Measurements from ENCODE around the gene SUCO.
"Not testable (repeated sequence)": the region's sequence is repeated elsewhere in the genome, so short reads cannot be mapped to it uniquely, and the experiment has no call there.

SUCO gene

GRCh38 chr1:172567720-172568119, 34.8 kb downstream of the SUCO start:
- H3K27me3 Mint-ChIP-seq, result no peaks in the 10 kb centered on the region
- no peak overlapping the region for H3K27ac Mint-ChIP-seq
- no peak overlapping the region for H3K4me3 Mint-ChIP-seq
- H3K4me1 Mint-ChIP-seq (ENCODE audit: low read depth), result peaks cover 5% of the 10 kb centered on the region
- H3K36me3 Mint-ChIP-seq, result peaks cover 20% of the 10 kb centered on the region
- H3K9me3 Mint-ChIP-seq (ENCODE audit: low read depth), result peaks cover 5% of the 10 kb centered on the region

DNA sequence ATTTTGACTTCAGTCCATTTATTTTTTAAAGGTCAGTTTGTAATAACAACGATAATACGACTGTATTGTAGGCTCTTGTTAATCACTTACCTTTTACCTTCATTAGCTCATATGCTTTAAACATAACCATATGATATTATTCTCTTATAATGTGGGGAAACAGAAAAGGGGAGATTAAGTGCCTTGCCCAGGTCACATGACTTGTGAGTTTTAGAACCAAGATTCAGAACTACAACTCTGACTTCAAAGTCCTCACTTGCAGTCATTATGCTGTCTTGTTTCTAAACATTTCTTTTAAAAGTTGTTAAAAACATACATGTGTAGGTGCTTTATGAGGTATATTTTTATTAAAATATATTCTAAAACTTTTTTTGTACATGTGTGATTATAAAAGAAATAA, 41.1 kb downstream of the SUCO start:
- H3K4me3 Mint-ChIP-seq, result no peak overlapping the region

DNA sequence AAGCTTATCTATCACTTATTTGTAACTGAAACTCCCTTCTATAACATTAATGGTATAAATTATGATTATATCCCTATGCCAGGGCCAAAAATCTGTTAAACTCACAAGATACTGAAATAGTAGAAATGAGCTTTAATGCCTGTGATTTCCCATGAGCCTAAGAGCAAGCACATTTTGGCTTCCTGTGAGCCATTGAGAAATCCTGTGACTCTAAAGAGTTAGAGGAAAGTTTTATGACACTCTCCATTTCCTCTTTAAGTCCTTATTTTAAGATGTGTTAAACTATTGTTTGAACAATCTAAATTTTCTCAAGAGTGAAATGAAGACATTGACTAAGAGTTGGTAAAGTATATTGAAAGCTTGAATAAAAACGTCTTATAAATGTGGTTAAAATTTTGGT, 45.6 kb downstream of the SUCO start:
- peaks cover 14% of the 10 kb centered on the region for H3K36me3 Mint-ChIP-seq
- H3K27ac Mint-ChIP-seq, result no peak overlapping the region
- no peak overlapping the region for H3K4me3 Mint-ChIP-seq
- H3K27me3 Mint-ChIP-seq, result no peaks in the 10 kb centered on the region
- peaks cover 3% of the 10 kb centered on the region for H3K4me1 Mint-ChIP-seq (ENCODE audit: low read depth)
- H3K9me3 Mint-ChIP-seq (ENCODE audit: low read depth), result no peaks in the 10 kb centered on the region

More for the DNA sequence above, 41.1 kb downstream of the SUCO start:
- H3K27me3 Mint-ChIP-seq, result no peaks in the 10 kb centered on the region
- peaks cover 14% of the 10 kb centered on the region for H3K36me3 Mint-ChIP-seq
- peaks cover 5% of the 10 kb centered on the region for H3K9me3 Mint-ChIP-seq (ENCODE audit: low read depth)
- H3K4me1 Mint-ChIP-seq (ENCODE audit: low read depth), result no peaks in the 10 kb centered on the region
- no peak overlapping the region for H3K27ac Mint-ChIP-seq

- Mint-ChIP-seq H3K4me3 (no peak overlapping the region), H3K27ac (no peak overlapping the region), H3K4me1 (ENCODE audit: low read depth) (peaks cover 3% of the 10 kb centered on the region), H3K9me3 (ENCODE audit: low read depth) (no peaks in the 10 kb centered on the region), H3K27me3 (no peaks in the 10 kb centered on the region), H3K36me3 (peaks cover 9% of the 10 kb centered on the region)
Measured at GRCh38 chr1:172581273-172581672, 48.3 kb downstream of the SUCO start.

DNA sequence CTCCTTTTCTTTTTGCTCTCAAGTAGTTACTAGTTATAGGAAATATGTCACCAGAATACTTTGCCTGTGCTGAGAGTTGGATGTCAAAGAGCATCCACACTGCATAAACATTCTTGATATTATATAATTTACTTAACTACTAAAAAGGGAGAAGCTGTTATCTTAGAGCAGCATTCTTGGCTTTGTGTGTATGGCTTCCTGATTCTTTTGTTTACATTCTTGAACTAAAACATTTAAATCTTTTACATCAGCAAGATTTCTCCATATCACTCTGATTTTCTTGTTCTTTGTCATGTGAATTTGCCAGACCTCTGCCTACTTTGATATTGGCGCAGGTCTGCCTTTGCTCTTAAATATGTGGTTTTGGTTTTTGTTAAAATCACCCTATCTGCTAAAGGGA, 48.8 kb downstream of the SUCO start:
- H3K36me3 Mint-ChIP-seq, result peaks cover 9% of the 10 kb centered on the region
- H3K4me1 Mint-ChIP-seq (ENCODE audit: low read depth), result peaks cover 3% of the 10 kb centered on the region
- no peaks in the 10 kb centered on the region for H3K9me3 Mint-ChIP-seq (ENCODE audit: low read depth)
- H3K4me3 Mint-ChIP-seq, result no peak overlapping the region
- H3K27ac Mint-ChIP-seq, result no peak overlapping the region
- no peaks in the 10 kb centered on the region for H3K27me3 Mint-ChIP-seq

DNA sequence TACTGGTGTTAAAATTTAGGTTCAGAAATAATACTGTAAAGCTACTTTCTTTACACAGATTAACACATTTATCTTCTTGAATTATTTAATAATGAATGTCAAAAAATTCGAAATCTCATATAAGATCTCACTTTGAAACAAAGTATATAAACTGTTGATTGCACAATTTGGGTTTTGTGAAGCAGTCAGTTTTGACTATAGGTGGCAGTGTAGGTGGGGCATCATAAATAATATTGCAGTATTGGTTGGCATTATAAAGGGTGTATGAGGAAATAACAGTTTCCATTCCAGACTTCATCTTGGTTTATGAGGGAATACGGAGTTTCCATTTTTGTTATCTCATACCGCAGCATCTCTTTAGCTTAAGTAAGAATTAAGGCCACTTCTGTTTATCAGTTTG, 49.9 kb downstream of the SUCO start:
- Mint-ChIP-seq H3K4me3 (no peak overlapping the region), H3K36me3 (peaks cover 11% of the 10 kb centered on the region), H3K9me3 (ENCODE audit: low read depth) (no peaks in the 10 kb centered on the region), H3K27me3 (no peaks in the 10 kb centered on the region), H3K27ac (no peak overlapping the region), H3K4me1 (ENCODE audit: low read depth) (peaks cover 3% of the 10 kb centered on the region)

DNA sequence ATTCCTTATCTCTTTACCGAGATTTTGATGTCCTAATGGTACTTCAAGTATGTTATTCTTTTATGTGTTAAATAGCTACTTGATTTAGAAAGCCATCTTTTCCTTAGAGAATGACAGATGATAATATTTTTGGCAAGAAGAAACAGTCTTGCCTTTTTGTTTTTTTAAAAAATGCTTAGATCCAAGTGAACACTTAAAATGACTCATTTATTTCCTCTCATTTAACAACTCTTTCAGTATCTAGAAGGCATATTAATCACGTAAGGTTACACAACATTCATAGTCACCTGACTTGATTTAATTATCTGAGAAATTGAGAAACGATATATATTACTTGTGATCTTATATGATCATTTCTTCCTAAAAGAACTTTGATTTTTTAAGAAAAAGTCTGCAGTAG, 52.4 kb downstream of the SUCO start:
- Mint-ChIP-seq H3K4me1 (ENCODE audit: low read depth) (peaks cover 12% of the 10 kb centered on the region), H3K9me3 (ENCODE audit: low read depth) (no peaks in the 10 kb centered on the region), H3K4me3 (no peak overlapping the region), H3K27me3 (no peaks in the 10 kb centered on the region), H3K27ac (no peak overlapping the region), H3K36me3 (peaks cover 17% of the 10 kb centered on the region)

DNA sequence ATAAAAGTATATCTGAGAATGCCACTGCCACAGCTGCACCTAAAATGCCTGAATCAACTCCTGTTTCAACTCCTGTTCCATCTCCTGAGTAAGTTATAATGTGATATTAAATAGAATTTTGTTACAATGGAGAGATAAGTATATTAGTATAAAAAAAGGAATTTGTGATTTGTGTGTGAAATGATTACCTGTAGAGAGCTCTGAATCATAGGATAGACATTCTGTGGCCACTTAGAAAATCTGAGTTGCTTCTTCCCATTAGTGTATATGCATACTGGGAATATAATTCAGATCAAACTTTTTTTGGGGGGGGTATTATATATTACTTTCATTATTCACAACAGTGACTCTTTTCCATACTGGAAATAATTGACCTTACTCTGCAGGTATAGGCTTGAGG, 52.9 kb downstream of the SUCO start:
- no peaks in the 10 kb centered on the region for H3K27me3 Mint-ChIP-seq
- peaks cover 12% of the 10 kb centered on the region for H3K4me1 Mint-ChIP-seq (ENCODE audit: low read depth)
- no peak overlapping the region for H3K4me3 Mint-ChIP-seq
- H3K9me3 Mint-ChIP-seq (ENCODE audit: low read depth), result no peaks in the 10 kb centered on the region
- H3K27ac Mint-ChIP-seq, result no peak overlapping the region
- peaks cover 22% of the 10 kb centered on the region for H3K36me3 Mint-ChIP-seq

DNA sequence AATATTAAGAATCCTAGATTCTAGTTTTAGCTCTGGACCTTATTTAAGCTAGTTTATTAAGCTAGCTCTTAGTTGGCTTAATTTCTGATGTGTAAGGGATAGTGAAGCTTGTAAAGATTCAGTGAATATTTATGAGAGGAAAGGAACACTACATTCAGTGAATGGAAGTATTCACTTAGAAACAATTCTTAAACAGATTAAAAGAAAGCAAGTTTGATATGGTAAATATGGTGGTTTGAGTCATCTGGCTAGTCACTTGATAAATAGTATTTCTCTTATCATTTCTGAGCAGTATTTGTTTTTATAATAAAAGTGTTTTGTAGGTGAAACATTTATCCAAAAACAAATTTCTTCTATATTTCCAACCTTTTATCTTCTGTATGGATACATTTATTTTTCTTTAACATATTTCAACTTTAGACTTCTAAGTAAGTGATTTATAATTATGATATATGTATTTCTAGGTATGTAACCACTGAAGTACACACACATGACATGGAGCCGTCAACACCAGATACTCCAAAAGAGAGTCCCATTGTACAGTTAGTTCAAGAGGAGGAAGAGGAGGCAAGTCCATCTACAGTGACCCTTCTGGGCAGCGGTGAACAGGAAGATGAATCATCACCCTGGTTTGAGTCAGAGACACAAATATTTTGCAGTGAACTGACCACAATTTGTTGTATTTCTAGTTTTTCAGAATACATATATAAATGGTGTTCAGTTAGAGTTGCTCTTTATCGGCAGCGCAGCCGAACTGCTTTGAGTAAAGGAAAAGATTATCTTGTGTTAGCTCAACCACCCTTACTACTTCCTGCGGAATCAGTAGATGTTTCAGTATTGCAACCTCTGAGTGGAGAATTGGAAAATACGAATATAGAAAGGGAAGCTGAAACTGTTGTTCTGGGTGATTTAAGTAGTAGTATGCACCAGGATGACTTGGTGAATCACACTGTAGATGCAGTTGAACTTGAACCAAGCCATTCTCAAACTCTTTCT, 55.6 kb downstream of the SUCO start:
- H3K27me3 Mint-ChIP-seq, result no peaks in the 10 kb centered on the region
- H3K36me3 Mint-ChIP-seq, result peaks cover 40% of the 10 kb centered on the region
- peak overlapping the region; percentile 72 for H3K27ac Mint-ChIP-seq
- no peak overlapping the region for H3K4me3 Mint-ChIP-seq
- H3K4me1 Mint-ChIP-seq (ENCODE audit: low read depth), result peaks cover 14% of the 10 kb centered on the region
- H3K9me3 Mint-ChIP-seq (ENCODE audit: low read depth), result no peaks in the 10 kb centered on the region

DNA sequence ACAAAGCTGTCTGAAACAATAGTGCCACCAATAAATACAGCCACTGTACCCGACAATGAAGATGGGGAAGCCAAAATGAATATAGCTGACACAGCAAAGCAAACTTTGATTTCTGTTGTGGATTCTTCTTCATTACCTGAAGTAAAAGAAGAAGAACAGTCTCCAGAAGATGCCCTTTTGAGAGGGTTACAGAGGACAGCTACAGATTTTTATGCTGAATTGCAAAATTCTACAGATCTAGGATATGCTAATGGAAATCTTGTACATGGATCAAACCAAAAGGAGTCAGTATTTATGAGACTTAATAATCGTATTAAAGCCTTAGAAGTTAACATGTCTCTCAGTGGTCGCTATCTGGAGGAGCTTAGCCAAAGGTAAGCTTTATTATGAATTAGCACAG, 56.6 kb downstream of the SUCO start:
- Mint-ChIP-seq H3K9me3 (ENCODE audit: low read depth) (no peaks in the 10 kb centered on the region), H3K4me1 (ENCODE audit: low read depth) (peaks cover 16% of the 10 kb centered on the region), H3K27ac (no peak overlapping the region), H3K4me3 (no peak overlapping the region), H3K36me3 (peaks cover 46% of the 10 kb centered on the region), H3K27me3 (no peaks in the 10 kb centered on the region)

DNA sequence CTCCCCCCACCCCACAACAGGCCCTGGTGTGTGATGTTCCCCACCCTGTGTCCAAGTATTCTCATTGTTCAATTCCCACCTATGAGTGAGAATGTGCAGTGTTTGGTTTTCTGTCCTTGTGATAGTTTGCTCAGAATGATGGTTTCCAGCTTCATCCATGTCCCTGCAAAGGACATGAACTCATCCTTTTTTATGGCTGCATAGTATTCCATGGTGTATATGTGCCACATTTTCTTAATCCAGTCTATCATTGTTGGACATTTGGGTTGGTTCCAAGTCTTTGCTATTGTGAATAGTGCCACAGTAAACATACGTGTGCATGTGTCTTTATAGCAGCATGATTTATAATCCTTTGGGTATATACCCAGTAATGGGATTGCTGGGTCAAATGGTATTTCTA, 58.5 kb downstream of the SUCO start:
- H3K9me3 Mint-ChIP-seq (ENCODE audit: low read depth); H3K27ac Mint-ChIP-seq; H3K4me3 Mint-ChIP-seq; H3K27me3 Mint-ChIP-seq: not testable (repeated sequence)
- peaks cover 53% of the 10 kb centered on the region for H3K36me3 Mint-ChIP-seq
- H3K4me1 Mint-ChIP-seq (ENCODE audit: low read depth), result peaks cover 20% of the 10 kb centered on the region

- Mint-ChIP-seq H3K36me3 (peaks cover 43% of the 10 kb centered on the region), H3K4me1 (ENCODE audit: low read depth) (peaks cover 11% of the 10 kb centered on the region)
- not testable (repeated sequence) for H3K4me3 Mint-ChIP-seq; H3K27me3 Mint-ChIP-seq; H3K27ac Mint-ChIP-seq; H3K9me3 Mint-ChIP-seq (ENCODE audit: low read depth)
Measured at GRCh38 chr1:172595066-172595465, 62.1 kb downstream of the SUCO start.

- not testable (repeated sequence) for H3K27me3 Mint-ChIP-seq; H3K4me3 Mint-ChIP-seq; H3K9me3 Mint-ChIP-seq (ENCODE audit: low read depth); H3K27ac Mint-ChIP-seq
- peaks cover 11% of the 10 kb centered on the region for H3K4me1 Mint-ChIP-seq (ENCODE audit: low read depth)
- H3K36me3 Mint-ChIP-seq, result peaks cover 33% of the 10 kb centered on the region
Measured at GRCh38 chr1:172596782-172597181, 63.8 kb downstream of the SUCO start.

DNA sequence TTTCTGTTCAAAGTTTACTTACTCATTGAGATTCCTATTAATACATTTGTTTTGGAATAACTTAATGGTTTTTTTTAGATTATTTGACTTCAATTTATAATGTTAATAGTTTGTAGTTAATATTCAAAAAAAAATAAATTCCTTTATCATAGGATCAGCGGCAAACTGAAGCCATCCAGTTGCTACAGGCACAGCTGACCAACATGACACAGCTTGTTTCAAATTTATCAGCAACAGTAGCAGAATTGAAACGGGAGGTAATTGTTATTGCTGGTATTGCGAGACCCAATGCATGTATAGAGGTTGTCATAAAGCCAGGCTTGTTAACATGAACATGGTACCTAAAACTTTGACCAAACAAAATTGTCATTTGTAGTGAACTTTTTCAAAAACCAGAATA, 67.0 kb downstream of the SUCO start:
- H3K36me3 Mint-ChIP-seq, result peaks cover 12% of the 10 kb centered on the region
- no peak overlapping the region for H3K27ac Mint-ChIP-seq
- H3K27me3 Mint-ChIP-seq, result no peaks in the 10 kb centered on the region
- H3K4me3 Mint-ChIP-seq, result no peak overlapping the region
- no peaks in the 10 kb centered on the region for H3K9me3 Mint-ChIP-seq (ENCODE audit: low read depth)
- H3K4me1 Mint-ChIP-seq (ENCODE audit: low read depth), result peaks cover 4% of the 10 kb centered on the region

DNA sequence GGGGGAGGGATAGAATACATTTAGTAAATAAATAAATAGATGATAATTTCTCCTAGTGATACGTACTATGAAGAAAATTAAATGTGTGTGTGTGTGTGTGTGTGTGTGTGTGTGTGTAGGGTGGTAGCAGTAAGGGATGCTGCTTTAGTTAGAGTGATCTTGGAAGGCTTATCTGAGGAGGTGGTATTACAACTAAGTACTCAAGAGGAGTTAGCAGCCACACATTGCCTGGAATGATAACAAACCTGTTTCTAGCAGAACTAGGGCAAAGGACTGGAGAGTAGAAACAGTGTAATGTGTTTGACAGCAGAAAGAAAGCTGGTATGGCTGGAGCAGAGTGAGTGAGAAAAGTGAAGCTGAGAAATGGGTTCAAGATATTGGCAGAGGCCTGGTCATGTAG, 67.7 kb downstream of the SUCO start:
- Mint-ChIP-seq H3K4me3 (no peak overlapping the region), H3K4me1 (ENCODE audit: low read depth) (peaks cover 3% of the 10 kb centered on the region), H3K9me3 (ENCODE audit: low read depth) (no peaks in the 10 kb centered on the region), H3K27me3 (no peaks in the 10 kb centered on the region), H3K27ac (no peak overlapping the region), H3K36me3 (peaks cover 11% of the 10 kb centered on the region)

Measured in activated naive CD8-positive, alpha-beta T cell (primary cell).